ENCODE measurements around the gene ARMC2. TPM values are rescaled to one million over a fixed set of nuclear protein-coding genes. Genes with fewer than 3 reads are reported as not detected.

Gene ARMC2
- total RNA-seq, 1 donor from 2014 or later: 5.2 TPM

- Histone ChIP-seq H3K4me2 (ENCODE audit: low read length) (peak overlapping the region; percentile 9), H4K20me1 (ENCODE audit: insufficient read depth, low read length) (no peaks in the 10 kb centered on the region), H3K9me3 (ENCODE audit: insufficient read depth, low read depth, low read length) (no peaks in the 10 kb centered on the region), H2AFZ (ENCODE audit: low read depth, low read length) (no peak overlapping the region), H3K27me3 (ENCODE audit: insufficient read depth, low read length) (no peaks in the 10 kb centered on the region), H3K4me1 (ENCODE audit: insufficient read depth, low read length) (peaks cover 10% of the 10 kb centered on the region), H3K4me3 (ENCODE audit: insufficient read depth, low read depth, low read length) (no peak overlapping the region), H3K79me2 (ENCODE audit: insufficient read depth, low read length) (no peaks in the 10 kb centered on the region), H3K27ac (ENCODE audit: low read depth, low read length) (no peak overlapping the region), H3K9ac (ENCODE audit: low read length) (no peak overlapping the region), H3K36me3 (ENCODE audit: insufficient read depth, low read length) (no peaks in the 10 kb centered on the region)
- Mint-ChIP-seq H3K27me3 (ENCODE audit: low read depth, unreplicated experiment) (no peaks in the 10 kb centered on the region), H3K9me3 (ENCODE audit: unreplicated experiment) (no peaks in the 10 kb centered on the region), H3K36me3 (ENCODE audit: low read depth, unreplicated experiment) (no peaks in the 10 kb centered on the region), H3K27ac (ENCODE audit: unreplicated experiment) (peak overlapping the region; percentile 7), H3K4me3 (ENCODE audit: unreplicated experiment) (no peak overlapping the region), H3K4me1 (ENCODE audit: low read depth, unreplicated experiment) (peaks cover 32% of the 10 kb centered on the region)
- FAIRE-seq (no peak), DNase-seq (ENCODE audit: low read depth) (peak; percentile 79)
- TF ChIP-seq EZH2 (IDR thresholded peaks at IDR 0.05; ENCODE audit: insufficient read depth, low read length) (no peak), CTCF (IDR thresholded peaks at IDR 0.05; ENCODE audit: insufficient read depth, low read depth, low read length) (no peak)
Observed at GRCh38 chr6:108946695-108947094, 98.5 kb downstream of the ARMC2 start.

GRCh38 chr6:108947114-108947854 is 99.1 kb downstream of the ARMC2 start:
- H3K27me3 ChIP-seq (ENCODE audit: insufficient read depth, low read length): no peaks in the 10 kb centered on the region
- TF ChIP-seq CTCF (IDR thresholded peaks at IDR 0.05; ENCODE audit: insufficient read depth, low read depth, low read length) (no peak), EZH2 (IDR thresholded peaks at IDR 0.05; ENCODE audit: insufficient read depth, low read length) (no peak)
- no peak overlapping the region for H3K4me3 ChIP-seq (ENCODE audit: insufficient read depth, low read depth, low read length)
- H3K36me3 Mint-ChIP-seq (ENCODE audit: low read depth, unreplicated experiment): no peaks in the 10 kb centered on the region
- H3K9ac ChIP-seq (ENCODE audit: low read length): no peak overlapping the region
- H3K79me2 ChIP-seq (ENCODE audit: insufficient read depth, low read length): no peaks in the 10 kb centered on the region
- H3K9me3 Mint-ChIP-seq (ENCODE audit: unreplicated experiment): no peaks in the 10 kb centered on the region
- H2AFZ ChIP-seq (ENCODE audit: low read depth, low read length): no peak overlapping the region
- H3K4me1 Mint-ChIP-seq (ENCODE audit: low read depth, unreplicated experiment): peaks cover 32% of the 10 kb centered on the region
- no peaks in the 10 kb centered on the region for H3K27me3 Mint-ChIP-seq (ENCODE audit: low read depth, unreplicated experiment)
- no peak overlapping the region for H3K27ac Mint-ChIP-seq (ENCODE audit: unreplicated experiment)
- FAIRE-seq: no peak
- H3K9me3 ChIP-seq (ENCODE audit: insufficient read depth, low read depth, low read length): no peaks in the 10 kb centered on the region
- peak; percentile 65 for DNase-seq (ENCODE audit: low read depth)
- no peaks in the 10 kb centered on the region for H3K36me3 ChIP-seq (ENCODE audit: insufficient read depth, low read length)
- H3K27ac ChIP-seq (ENCODE audit: low read depth, low read length): no peak overlapping the region
- H3K4me3 Mint-ChIP-seq (ENCODE audit: unreplicated experiment): no peak overlapping the region
- H3K4me2 ChIP-seq (ENCODE audit: low read length): peak overlapping the region; percentile 9
- H3K4me1 ChIP-seq (ENCODE audit: insufficient read depth, low read length): peaks cover 10% of the 10 kb centered on the region
- no peaks in the 10 kb centered on the region for H4K20me1 ChIP-seq (ENCODE audit: insufficient read depth, low read length)

GRCh38 chr6:108948181-108948661 is 100.0 kb downstream of the ARMC2 start:
- no peak overlapping the region for H3K4me3 Mint-ChIP-seq (ENCODE audit: unreplicated experiment)
- no peak overlapping the region for H3K4me2 ChIP-seq (ENCODE audit: low read length)
- H3K27ac ChIP-seq (ENCODE audit: low read depth, low read length): no peak overlapping the region
- H4K20me1 ChIP-seq (ENCODE audit: insufficient read depth, low read length): no peaks in the 10 kb centered on the region
- H3K36me3 ChIP-seq (ENCODE audit: insufficient read depth, low read length): no peaks in the 10 kb centered on the region
- peaks cover 32% of the 10 kb centered on the region for H3K4me1 Mint-ChIP-seq (ENCODE audit: low read depth, unreplicated experiment)
- TF ChIP-seq EZH2 (IDR thresholded peaks at IDR 0.05; ENCODE audit: insufficient read depth, low read length) (no peak), CTCF (IDR thresholded peaks at IDR 0.05; ENCODE audit: insufficient read depth, low read depth, low read length) (no peak)
- no peaks in the 10 kb centered on the region for H3K9me3 Mint-ChIP-seq (ENCODE audit: unreplicated experiment)
- H3K4me1 ChIP-seq (ENCODE audit: insufficient read depth, low read length): peaks cover 10% of the 10 kb centered on the region
- H3K9ac ChIP-seq (ENCODE audit: low read length): no peak overlapping the region
- H3K4me3 ChIP-seq (ENCODE audit: insufficient read depth, low read depth, low read length): no peak overlapping the region
- no peaks in the 10 kb centered on the region for H3K79me2 ChIP-seq (ENCODE audit: insufficient read depth, low read length)
- H3K27me3 Mint-ChIP-seq (ENCODE audit: low read depth, unreplicated experiment): peaks cover 5% of the 10 kb centered on the region
- no peak overlapping the region for H2AFZ ChIP-seq (ENCODE audit: low read depth, low read length)
- H3K27me3 ChIP-seq (ENCODE audit: insufficient read depth, low read length): no peaks in the 10 kb centered on the region
- H3K36me3 Mint-ChIP-seq (ENCODE audit: low read depth, unreplicated experiment): no peaks in the 10 kb centered on the region
- FAIRE-seq (no peak), DNase-seq (ENCODE audit: low read depth) (no peak)
- no peaks in the 10 kb centered on the region for H3K9me3 ChIP-seq (ENCODE audit: insufficient read depth, low read depth, low read length)
- H3K27ac Mint-ChIP-seq (ENCODE audit: unreplicated experiment): no peak overlapping the region
